Epithelial cell of prostate (primary cell): Measurements from ENCODE around the gene MRPS5.
"Not testable (repeated sequence)": the region's sequence is repeated elsewhere in the genome, so short reads cannot be mapped to it uniquely, and the experiment has no call there.

Experiments
- DNase-seq: peaks from one replicate; pipeline ENCODE4 v3.0.0-alpha.2; 2011; ENCODE audit warnings: low read depth, low spot score
- H3K27ac ChIP-seq: fragments of 450-650 bp; 2 replicates; pipeline ENCODE4 v1.5.1; 2017; ENCODE audit warnings: mild to moderate bottlenecking

MRPS5 gene

GRCh38 chr2:95098273-95098672 lies 23.3 kb downstream of the MRPS5 start:
- not testable (repeated sequence) for H3K27ac ChIP-seq

GRCh38 chr2:95091885-95092555 lies 29.6 kb downstream of the MRPS5 start:
- H3K27ac ChIP-seq, result no peak overlapping the region
- DNase-seq, result no peak

More at GRCh38 chr2:95098273-95098672, 23.3 kb downstream of the MRPS5 start:
- not testable (repeated sequence) for DNase-seq

- DNase-seq, result no peak
- H3K27ac ChIP-seq, result no peak overlapping the region
Measured at GRCh38 chr2:95087379-95087778, 34.2 kb downstream of the MRPS5 start.

GRCh38 chr2:95086017-95086416 lies 35.6 kb downstream of the MRPS5 start:
- no peak overlapping the region for H3K27ac ChIP-seq
- no peak for DNase-seq

- no peak overlapping the region for H3K27ac ChIP-seq
- DNase-seq, result no peak
Measured at GRCh38 chr2:95082477-95082876, 39.1 kb downstream of the MRPS5 start.

GRCh38 chr2:95079199-95079683 lies 42.4 kb downstream of the MRPS5 start:
- DNase-seq, result no peak
- no peak overlapping the region for H3K27ac ChIP-seq

- no peak overlapping the region for H3K27ac ChIP-seq
- no peak for DNase-seq
Measured at GRCh38 chr2:95077861-95078603, 43.6 kb downstream of the MRPS5 start.

- DNase-seq, result no peak
- H3K27ac ChIP-seq, result no peak overlapping the region
Measured at GRCh38 chr2:95077530-95077825, 44.1 kb downstream of the MRPS5 start.

- no peak overlapping the region for H3K27ac ChIP-seq
- peak; percentile 24 for DNase-seq
Measured at GRCh38 chr2:95076705-95077529, 44.7 kb downstream of the MRPS5 start.

GRCh38 chr2:95075440-95076132 lies 46.0 kb downstream of the MRPS5 start:
- no peak overlapping the region for H3K27ac ChIP-seq
- DNase-seq, result no peak

GRCh38 chr2:95074663-95075439 lies 46.8 kb downstream of the MRPS5 start:
- no peak for DNase-seq
- H3K27ac ChIP-seq, result no peak overlapping the region

- H3K27ac ChIP-seq, result no peak overlapping the region
- DNase-seq, result no peak
Measured at GRCh38 chr2:95073856-95074662, 47.5 kb downstream of the MRPS5 start.

- H3K27ac ChIP-seq, result no peak overlapping the region
- DNase-seq, result no peak
Measured at GRCh38 chr2:95072424-95072823, 49.2 kb downstream of the MRPS5 start.

- DNase-seq, result no peak
- no peak overlapping the region for H3K27ac ChIP-seq
Measured at GRCh38 chr2:95071856-95072255, 49.8 kb downstream of the MRPS5 start.

GRCh38 chr2:95069465-95069864 lies 52.1 kb downstream of the MRPS5 start:
- no peak overlapping the region for H3K27ac ChIP-seq
- DNase-seq, result no peak

- no peak overlapping the region for H3K27ac ChIP-seq
- no peak for DNase-seq
Measured at GRCh38 chr2:95068256-95068655, 53.4 kb downstream of the MRPS5 start.

- DNase-seq, result no peak
Measured at GRCh38 chr2:95063086-95063958, 58.3 kb downstream of the MRPS5 start.

More at GRCh38 chr2:95063086-95063958, 58.3 kb downstream of the MRPS5 start:
- peak overlapping the region; percentile 1 for H3K27ac ChIP-seq
